NK-92 (cell line): ENCODE results near the gene POLN.
"Not testable (repeated sequence)": the region's sequence is repeated elsewhere in the genome, so short reads cannot be mapped to it uniquely, and the experiment has no call there.

Experiments
- DNase-seq: peaks from one replicate; lab custom pipeline; 2025; ENCODE audit not compliant: unreplicated experiment; lab: John Stamatoyannopoulos, UW

The POLN gene

GRCh38 chr4:2275546-2276251 is 33.8 kb upstream of the POLN start:
- no peak for DNase-seq

- not testable (repeated sequence) for DNase-seq
Measured at GRCh38 chr4:2275044-2275397, 33.1 kb upstream of the POLN start.

- DNase-seq, result no peak
Measured at GRCh38 chr4:2274320-2275043, 32.6 kb upstream of the POLN start.

- no peak for DNase-seq
Measured at GRCh38 chr4:2273657-2274319, 31.9 kb upstream of the POLN start.

- no peak for DNase-seq
Measured at GRCh38 chr4:2273221-2273620, 31.3 kb upstream of the POLN start.

GRCh38 chr4:2272828-2273120 is 30.9 kb upstream of the POLN start:
- no peak for DNase-seq

GRCh38 chr4:2272026-2272827 is 30.3 kb upstream of the POLN start:
- no peak for DNase-seq

GRCh38 chr4:2271279-2272025 is 29.5 kb upstream of the POLN start:
- no peak for DNase-seq

GRCh38 chr4:2270341-2271165 is 28.6 kb upstream of the POLN start:
- DNase-seq, result no peak

- no peak for DNase-seq
Measured at GRCh38 chr4:2269618-2270163, 27.8 kb upstream of the POLN start.

GRCh38 chr4:2269206-2269531 is 27.2 kb upstream of the POLN start:
- DNase-seq, result no peak

GRCh38 chr4:2268357-2269205 is 26.7 kb upstream of the POLN start:
- DNase-seq, result no peak

- DNase-seq, result no peak
Measured at GRCh38 chr4:2267841-2268240, 25.9 kb upstream of the POLN start.

- no peak for DNase-seq
Measured at GRCh38 chr4:2267320-2267811, 25.4 kb upstream of the POLN start.

- DNase-seq, result no peak
Measured at GRCh38 chr4:2266821-2267220, 24.9 kb upstream of the POLN start.

GRCh38 chr4:2266181-2266580 is 24.3 kb upstream of the POLN start:
- no peak for DNase-seq

GRCh38 chr4:2265113-2266110 is 23.5 kb upstream of the POLN start:
- no peak for DNase-seq
